Trophoblast cell (in vitro differentiated cells and primary cell): ENCODE measurements around the gene VPS13D.

Experiments used
- DNase-seq, 2 donors: peaks; one replicate each; pipeline ENCODE4 v3.0.0-alpha.2; 2016
- H2AFZ ChIP-seq: 2 replicates; pipeline ENCODE4 v1.6.1; 2013; ENCODE audit warnings: low read length, moderate library complexity, mild to moderate bottlenecking; ENCODE audit not compliant: insufficient read depth, poor library complexity
- H2AK5ac ChIP-seq: 2 replicates; pipeline ENCODE4 v1.6.1; 2013; ENCODE audit warnings: mild to moderate bottlenecking, low read length
- H2BK120ac ChIP-seq: 2 replicates; pipeline ENCODE4 v1.6.1; 2013; ENCODE audit warnings: low read length, mild to moderate bottlenecking, moderate library complexity; ENCODE audit not compliant: insufficient read depth, poor library complexity
- H2BK12ac ChIP-seq: 2 replicates; pipeline ENCODE4 v1.6.1; 2013; ENCODE audit warnings: mild to moderate bottlenecking, low read length, moderate library complexity
- H2BK5ac ChIP-seq: 2 replicates; pipeline ENCODE4 v1.6.1; 2013; ENCODE audit warnings: low read length, low read depth, moderate library complexity, mild to moderate bottlenecking; ENCODE audit not compliant: poor library complexity
- H3K14ac ChIP-seq: 2 replicates; pipeline ENCODE4 v1.6.1; 2013; ENCODE audit warnings: mild to moderate bottlenecking, low read length
- H3K18ac ChIP-seq: 2 replicates; pipeline ENCODE4 v1.6.1; 2013; ENCODE audit warnings: mild to moderate bottlenecking, low read length
- H3K23ac ChIP-seq: 2 replicates; pipeline ENCODE4 v1.6.1; 2013; ENCODE audit warnings: low read length
- H3K27ac ChIP-seq: 2 replicates; pipeline ENCODE4 v1.5.1; 2013; ENCODE audit warnings: low read depth, mild to moderate bottlenecking, inconsistent platforms, low read length, moderate library complexity
- H3K27me3 ChIP-seq: 2 replicates; pipeline ENCODE4 v1.6.1; 2013; ENCODE audit warnings: inconsistent platforms, mild to moderate bottlenecking, low read length, moderate library complexity; ENCODE audit not compliant: insufficient read depth
- H3K36me3 ChIP-seq, 2 experiments: 1 replicate in 1 of 2; 2 replicates in 1 of 2; pipeline ENCODE4 v1.6.1; 2013; ENCODE audit warnings: low read length in 2 of 2, mild to moderate bottlenecking in 2 of 2, moderate library complexity in 1 of 2; ENCODE audit not compliant: insufficient read depth in 2 of 2, control insufficient read depth in 1 of 2
- H3K4ac ChIP-seq: 2 replicates; pipeline ENCODE4 v1.6.1; 2013; ENCODE audit warnings: low read depth, mild to moderate bottlenecking, low read length, moderate library complexity
- H3K4me1 ChIP-seq, 2 experiments: 1 replicate in 1 of 2; 2 replicates in 1 of 2; pipeline ENCODE4 v1.6.1; 2013; ENCODE audit warnings: low read length in 2 of 2, mild to moderate bottlenecking in 2 of 2, moderate library complexity in 1 of 2; ENCODE audit not compliant: insufficient read depth in 2 of 2, control insufficient read depth in 1 of 2
- H3K4me2 ChIP-seq: 2 replicates; pipeline ENCODE4 v1.6.1; 2013; ENCODE audit warnings: inconsistent platforms, mild to moderate bottlenecking, low read length, moderate library complexity
- H3K4me3 ChIP-seq: 2 replicates; pipeline ENCODE4 v1.5.1; 2013; ENCODE audit warnings: mild to moderate bottlenecking, low read depth, low read length, inconsistent platforms
- H3K79me1 ChIP-seq: one replicate; pipeline ENCODE4 v1.6.1; 2013; ENCODE audit warnings: low read length
- H3K79me2 ChIP-seq: 2 replicates; pipeline ENCODE4 v1.6.1; 2013; ENCODE audit warnings: low read length, mild to moderate bottlenecking; ENCODE audit not compliant: control insufficient read depth, insufficient read depth, poor library complexity
- H3K9ac ChIP-seq: 2 replicates; pipeline ENCODE4 v1.6.1; 2013; ENCODE audit warnings: mild to moderate bottlenecking, low read length
- H3K9me3 ChIP-seq: 2 replicates; pipeline ENCODE4 v1.6.1; 2013; ENCODE audit warnings: low read depth, mild to moderate bottlenecking, control low read depth, inconsistent platforms, low read length; ENCODE audit not compliant: insufficient read depth
- H4K12ac ChIP-seq: 2 replicates; pipeline ENCODE4 v1.6.1; 2013; ENCODE audit warnings: low read depth, mild to moderate bottlenecking, low read length, moderate library complexity
- H4K8ac ChIP-seq: 2 replicates; pipeline ENCODE4 v1.6.1; 2013; ENCODE audit warnings: low read depth, mild to moderate bottlenecking, low read length, moderate library complexity
- H4K91ac ChIP-seq: one replicate; pipeline ENCODE4 v1.6.1; 2013; ENCODE audit warnings: low read depth, mild to moderate bottlenecking, low read length, moderate library complexity
- WGBS: extraction: QIAGEN DNeasy Blood & Tissue Kit; methylation state at CpG from one replicate; pipeline ENCODE4 v1.1.7; 2013; ENCODE audit warnings: missing lambda C conversion rate; ENCODE audit not compliant: insufficient read length, insufficient coverage; ENCODE audit errors: extremely low coverage; 5-methylcytosine and 5-hydroxymethylcytosine counted together

VPS13D gene

DNA sequence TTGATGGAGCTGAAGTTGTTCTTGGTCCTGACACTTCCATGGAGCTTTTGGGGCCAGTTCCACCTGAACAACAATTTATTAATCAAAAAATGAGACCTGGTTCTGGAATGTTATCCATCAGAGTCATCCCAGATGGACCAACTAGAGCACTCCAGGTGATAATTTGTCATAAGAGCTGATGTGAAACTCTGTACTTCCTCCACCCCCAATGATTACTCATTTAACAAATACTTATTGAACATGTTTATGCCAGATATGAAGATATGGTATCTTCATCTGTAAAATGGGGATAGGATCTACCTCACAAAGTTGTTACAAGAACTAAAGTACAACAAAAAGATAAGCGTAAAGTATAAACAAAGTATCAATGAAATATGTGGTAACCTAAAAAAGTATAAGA, 153.2 kb downstream of the VPS13D start:
- WGBS = no CpG with 5 or more reads among the region's 1 CpG
- no peak overlapping the region for H3K9ac ChIP-seq
- no peak for DNase-seq

DNA sequence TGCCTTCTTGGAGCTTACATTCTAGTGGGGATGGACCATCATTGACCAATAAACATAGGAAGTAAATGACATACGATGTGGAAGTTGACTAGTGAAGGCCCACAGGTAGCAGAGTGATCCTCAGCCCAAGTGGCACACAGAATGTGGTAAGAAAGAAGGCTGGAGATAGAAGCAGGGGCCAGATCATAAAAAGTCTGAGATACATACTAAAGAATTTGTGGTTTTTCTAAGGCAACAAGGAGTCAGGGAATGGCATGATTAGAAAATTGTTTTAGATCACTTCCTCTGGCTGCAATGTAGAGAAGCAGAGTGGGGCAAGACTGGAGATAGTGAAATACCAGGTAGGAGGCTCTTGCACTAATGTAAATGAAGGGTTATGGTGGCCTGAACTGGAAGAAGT, 154.0 kb downstream of the VPS13D start:
- no peak for DNase-seq
- H3K9me3 ChIP-seq = peaks cover 2% of the 10 kb centered on the region

More for the DNA sequence above, 153.2 kb downstream of the VPS13D start:
- no peak overlapping the region for H2BK120ac ChIP-seq
- H4K91ac ChIP-seq = no peak overlapping the region
- H3K14ac ChIP-seq = no peak overlapping the region
- no peak overlapping the region for H2AFZ ChIP-seq
- H3K79me1 ChIP-seq = no peaks in the 10 kb centered on the region
- H3K36me3 ChIP-seq = peaks cover 6 to 23% of the 10 kb centered on the region in 2 experiments
- no peak overlapping the region for H3K4ac ChIP-seq
- H4K8ac ChIP-seq = no peak overlapping the region
- no peak overlapping the region for H3K4me3 ChIP-seq
- peaks cover 2% of the 10 kb centered on the region for H3K9me3 ChIP-seq
- no peaks in the 10 kb centered on the region for H3K79me2 ChIP-seq
- H3K4me1 ChIP-seq = peaks cover 0 to 2% of the 10 kb centered on the region in 2 experiments
- H2AK5ac ChIP-seq = no peak overlapping the region
- no peak overlapping the region for H3K23ac ChIP-seq
- no peak overlapping the region for H3K27ac ChIP-seq
- no peak overlapping the region for H4K12ac ChIP-seq
- no peak overlapping the region for H2BK12ac ChIP-seq
- no peaks in the 10 kb centered on the region for H3K27me3 ChIP-seq
- no peak overlapping the region for H3K18ac ChIP-seq
- H2BK5ac ChIP-seq = no peak overlapping the region
- H3K4me2 ChIP-seq = no peak overlapping the region

DNA sequence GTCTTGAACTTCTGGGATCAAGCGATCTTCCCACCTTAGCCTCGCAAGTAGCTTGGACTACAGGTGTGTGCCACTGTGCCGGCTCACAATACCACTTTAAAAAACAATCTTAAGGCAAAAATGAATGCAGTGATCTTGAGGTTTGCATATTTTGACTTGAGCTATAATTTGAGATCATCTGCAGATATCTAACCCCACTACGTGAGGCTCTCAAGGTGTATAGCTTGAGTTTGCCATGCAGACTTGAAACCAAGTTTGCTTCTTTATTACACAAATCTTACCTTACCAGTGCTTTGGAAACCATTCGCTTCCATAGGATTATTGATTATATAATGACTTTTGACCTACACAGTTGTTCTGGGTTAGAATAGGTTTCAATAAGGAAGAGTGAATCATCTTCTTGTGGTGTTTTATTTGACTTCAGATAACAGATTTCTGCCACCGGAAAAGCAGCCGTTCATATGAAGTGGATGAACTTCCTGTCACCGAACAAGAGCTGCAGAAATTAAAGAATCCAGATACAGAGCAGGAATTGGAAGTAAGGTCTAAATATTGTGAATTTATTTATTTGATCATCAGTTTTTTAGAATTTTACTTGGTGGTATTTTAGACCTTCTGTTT, 155.1 kb downstream of the VPS13D start:
- H4K8ac ChIP-seq = no peak overlapping the region
- no peaks in the 10 kb centered on the region for H3K79me2 ChIP-seq
- DNase-seq = no peak
- no peak overlapping the region for H3K14ac ChIP-seq
- H3K4me2 ChIP-seq = no peak overlapping the region
- no peak overlapping the region for H2BK5ac ChIP-seq
- H3K9me3 ChIP-seq = no peaks in the 10 kb centered on the region
- H3K27ac ChIP-seq = no peak overlapping the region
- H3K4me3 ChIP-seq = no peak overlapping the region
- H4K91ac ChIP-seq = no peak overlapping the region
- peaks cover 2 to 17% of the 10 kb centered on the region in 2 experiments for H3K36me3 ChIP-seq
- H3K4ac ChIP-seq = no peak overlapping the region
- no peak overlapping the region for H2BK120ac ChIP-seq
- no peak overlapping the region for H2AK5ac ChIP-seq
- H3K23ac ChIP-seq = no peak overlapping the region
- H2AFZ ChIP-seq = no peak overlapping the region
- H3K27me3 ChIP-seq = no peaks in the 10 kb centered on the region
- no peak overlapping the region for H2BK12ac ChIP-seq
- H4K12ac ChIP-seq = no peak overlapping the region
- WGBS = no CpG with 5 or more reads among the region's 8 CpGs
- H3K18ac ChIP-seq = no peak overlapping the region
- H3K79me1 ChIP-seq = no peaks in the 10 kb centered on the region
- H3K9ac ChIP-seq = no peak overlapping the region
- H3K4me1 ChIP-seq = peaks cover 0 to 2% of the 10 kb centered on the region in 2 experiments

More for the DNA sequence above, 154.0 kb downstream of the VPS13D start:
- H3K9ac ChIP-seq = no peak overlapping the region
- no peak overlapping the region for H2AFZ ChIP-seq
- H2BK12ac ChIP-seq = no peak overlapping the region
- no peak overlapping the region for H3K23ac ChIP-seq
- H3K4ac ChIP-seq = no peak overlapping the region
- no peak overlapping the region for H3K4me3 ChIP-seq
- no peaks in the 10 kb centered on the region for H3K27me3 ChIP-seq
- H3K18ac ChIP-seq = no peak overlapping the region
- peaks cover 0 to 2% of the 10 kb centered on the region in 2 experiments for H3K4me1 ChIP-seq
- no peak overlapping the region for H2BK5ac ChIP-seq
- no peak overlapping the region for H3K14ac ChIP-seq
- H3K36me3 ChIP-seq = peaks cover 4 to 20% of the 10 kb centered on the region in 2 experiments
- H4K8ac ChIP-seq = no peak overlapping the region
- H4K91ac ChIP-seq = no peak overlapping the region
- H2AK5ac ChIP-seq = no peak overlapping the region
- H3K79me2 ChIP-seq = no peaks in the 10 kb centered on the region
- WGBS = no CpG with 5 or more reads among the region's 1 CpG
- no peak overlapping the region for H2BK120ac ChIP-seq
- H3K79me1 ChIP-seq = no peaks in the 10 kb centered on the region
- H4K12ac ChIP-seq = no peak overlapping the region
- H3K27ac ChIP-seq = no peak overlapping the region
- H3K4me2 ChIP-seq = no peak overlapping the region

DNA sequence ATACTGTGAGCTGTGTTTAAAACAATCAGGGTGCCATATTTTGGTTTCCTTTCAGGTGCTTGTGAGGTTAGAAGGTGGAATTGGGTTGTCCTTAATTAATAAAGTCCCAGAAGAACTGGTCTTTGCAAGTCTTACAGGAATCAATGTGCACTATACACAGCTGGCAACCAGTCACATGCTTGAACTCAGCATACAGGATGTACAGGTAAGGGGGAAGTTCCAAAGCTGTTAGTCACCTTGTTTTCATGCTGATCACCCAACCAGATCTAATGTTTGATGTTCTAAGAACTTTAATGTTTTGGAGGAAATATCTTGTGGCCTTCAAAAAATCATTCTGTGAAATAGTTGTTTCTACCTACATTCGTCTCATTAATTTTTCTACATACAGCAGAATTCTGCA, 156.3 kb downstream of the VPS13D start:
- no CpG with 5 or more reads among the region's 1 CpG for WGBS
- no peak overlapping the region for H3K9ac ChIP-seq
- H2AFZ ChIP-seq = no peak overlapping the region
- peaks cover 0 to 2% of the 10 kb centered on the region in 2 experiments for H3K4me1 ChIP-seq
- peaks cover 6 to 24% of the 10 kb centered on the region in 2 experiments for H3K36me3 ChIP-seq
- DNase-seq = peak; percentile 13 to 61
- H4K91ac ChIP-seq = no peak overlapping the region
- no peak overlapping the region for H2BK12ac ChIP-seq
- no peak overlapping the region for H2BK120ac ChIP-seq
- no peak overlapping the region for H3K18ac ChIP-seq
- no peaks in the 10 kb centered on the region for H3K27me3 ChIP-seq
- H4K8ac ChIP-seq = no peak overlapping the region
- H3K14ac ChIP-seq = no peak overlapping the region
- H2BK5ac ChIP-seq = no peak overlapping the region
- H3K4me3 ChIP-seq = no peak overlapping the region
- no peaks in the 10 kb centered on the region for H3K79me1 ChIP-seq
- H3K4ac ChIP-seq = no peak overlapping the region
- no peak overlapping the region for H4K12ac ChIP-seq
- no peaks in the 10 kb centered on the region for H3K79me2 ChIP-seq
- no peak overlapping the region for H3K23ac ChIP-seq
- no peak overlapping the region for H3K4me2 ChIP-seq
- no peak overlapping the region for H3K27ac ChIP-seq
- H3K9me3 ChIP-seq = no peaks in the 10 kb centered on the region
- no peak overlapping the region for H2AK5ac ChIP-seq
